ENCODE results near the gene SMG6. TPM values are rescaled to one million over a fixed set of nuclear protein-coding genes. Genes with fewer than 3 reads are reported as not detected.
A peak's percentile ranks its signal among the peaks of the same experiment; 100 is the strongest.

The SMG6 gene
- total RNA-seq, 1 donor from 2014 or later = 28.8 TPM

DNA sequence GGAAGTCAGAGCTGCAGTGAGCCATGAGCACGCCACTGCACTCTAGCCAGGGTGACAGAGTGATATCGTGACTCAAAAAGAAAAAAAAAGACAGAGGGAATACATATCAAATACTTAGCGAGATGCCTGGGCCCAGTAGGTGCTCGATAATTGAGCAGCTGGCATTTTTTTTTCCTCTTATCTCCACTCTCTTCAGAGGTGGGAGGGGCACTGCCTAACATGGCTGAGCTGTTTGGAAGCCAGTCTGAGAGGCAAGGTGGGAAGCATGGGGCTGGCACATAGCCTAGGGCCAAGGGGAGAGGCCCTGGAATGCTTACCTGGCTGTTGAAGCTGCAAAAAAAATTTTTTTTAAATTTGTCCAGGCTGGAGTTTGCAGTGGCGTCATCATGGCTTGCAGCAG, 210.2 kb downstream of the SMG6 start:
- peak; percentile 88 for DNase-seq
- H3K27ac ChIP-seq = no peak overlapping the region
- no peaks in the 10 kb centered on the region for H3K9me3 ChIP-seq
- ATAC-seq = peak; percentile 85
- H3K36me3 ChIP-seq = no peaks in the 10 kb centered on the region
- no peaks in the 10 kb centered on the region for H3K27me3 ChIP-seq
- no peak overlapping the region for H3K4me3 ChIP-seq
- TF ChIP-seq, protein P1, sequence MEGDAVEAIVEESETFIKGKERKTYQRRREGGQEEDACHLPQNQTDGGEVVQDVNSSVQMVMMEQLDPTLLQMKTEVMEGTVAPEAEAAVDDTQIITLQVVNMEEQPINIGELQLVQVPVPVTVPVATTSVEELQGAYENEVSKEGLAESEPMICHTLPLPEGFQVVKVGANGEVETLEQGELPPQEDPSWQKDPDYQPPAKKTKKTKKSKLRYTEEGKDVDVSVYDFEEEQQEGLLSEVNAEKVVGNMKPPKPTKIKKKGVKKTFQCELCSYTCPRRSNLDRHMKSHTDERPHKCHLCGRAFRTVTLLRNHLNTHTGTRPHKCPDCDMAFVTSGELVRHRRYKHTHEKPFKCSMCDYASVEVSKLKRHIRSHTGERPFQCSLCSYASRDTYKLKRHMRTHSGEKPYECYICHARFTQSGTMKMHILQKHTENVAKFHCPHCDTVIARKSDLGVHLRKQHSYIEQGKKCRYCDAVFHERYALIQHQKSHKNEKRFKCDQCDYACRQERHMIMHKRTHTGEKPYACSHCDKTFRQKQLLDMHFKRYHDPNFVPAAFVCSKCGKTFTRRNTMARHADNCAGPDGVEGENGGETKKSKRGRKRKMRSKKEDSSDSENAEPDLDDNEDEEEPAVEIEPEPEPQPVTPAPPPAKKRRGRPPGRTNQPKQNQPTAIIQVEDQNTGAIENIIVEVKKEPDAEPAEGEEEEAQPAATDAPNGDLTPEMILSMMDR (IDR thresholded peaks at IDR 0.05) = no peak
- H3K4me1 ChIP-seq = peaks cover 58% of the 10 kb centered on the region
- intact Hi-C loops (cut with DNase I) = no loop called here

DNA sequence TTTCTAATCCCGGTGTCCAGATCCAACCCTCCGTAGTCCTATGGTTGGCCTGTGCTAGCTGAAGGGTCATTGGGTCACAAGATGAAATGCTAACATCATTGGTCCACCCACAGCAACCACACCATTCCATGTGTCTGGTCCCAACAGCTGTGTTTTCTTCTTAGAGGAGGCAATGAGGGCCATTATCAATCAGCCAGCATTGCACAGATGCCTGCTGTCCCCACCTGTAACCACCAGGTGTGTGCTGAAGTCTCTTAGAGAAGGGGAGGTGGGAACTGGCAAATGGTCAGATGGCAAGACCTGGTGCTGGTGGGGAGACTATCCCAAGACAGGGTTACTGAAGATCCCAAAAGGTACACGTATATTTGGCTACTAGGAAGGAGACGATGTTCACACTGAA, 211.3 kb downstream of the SMG6 start:
- H3K36me3 ChIP-seq = no peaks in the 10 kb centered on the region
- no peak overlapping the region for H3K4me3 ChIP-seq
- ATAC-seq = no peak
- H3K27ac ChIP-seq = no peak overlapping the region
- H3K27me3 ChIP-seq = no peaks in the 10 kb centered on the region
- H3K9me3 ChIP-seq = no peaks in the 10 kb centered on the region
- TF ChIP-seq, protein P1 (IDR thresholded peaks at IDR 0.05) = no peak
- peaks cover 67% of the 10 kb centered on the region for H3K4me1 ChIP-seq
- intact Hi-C loops (cut with DNase I) = no loop called here
- no peak for DNase-seq

DNA sequence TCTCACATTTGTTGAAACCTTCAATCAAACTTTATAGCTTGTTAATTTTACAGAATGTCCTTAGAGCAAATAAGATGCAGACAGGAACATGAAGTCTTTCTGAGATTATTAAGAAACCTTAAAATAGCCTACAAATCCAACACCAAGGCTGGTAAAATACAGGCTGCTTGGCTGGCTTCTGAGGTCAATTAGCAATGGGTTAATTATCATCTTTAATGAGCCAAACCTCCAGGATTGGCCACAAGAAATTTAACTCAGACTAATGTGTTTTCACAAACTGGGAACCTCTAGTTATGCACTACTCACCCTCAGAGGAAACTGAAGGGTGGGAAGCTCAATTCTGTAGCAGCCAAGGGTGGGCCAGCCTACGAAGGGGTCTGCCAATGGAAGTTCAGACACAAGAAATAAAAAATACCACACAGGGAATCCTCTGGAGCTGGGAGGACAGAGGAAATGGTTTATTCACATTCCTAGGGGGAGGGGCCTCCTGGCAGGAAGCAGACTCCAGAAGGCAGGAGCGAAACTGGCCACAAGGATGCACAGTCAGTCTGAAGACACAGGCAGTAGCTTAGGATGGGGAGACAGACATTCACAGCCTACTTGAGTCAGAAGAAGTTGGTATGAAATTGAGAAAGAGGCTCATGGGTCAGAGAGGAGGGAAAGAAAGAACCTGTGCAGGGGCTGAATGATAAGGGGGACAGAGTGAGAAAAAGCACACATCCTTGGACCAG, 212.6 kb downstream of the SMG6 start:
- intact Hi-C loops (cut with DNase I) = no loop called here
- no peaks in the 10 kb centered on the region for H3K27me3 ChIP-seq
- no peaks in the 10 kb centered on the region for H3K36me3 ChIP-seq
- no peaks in the 10 kb centered on the region for H3K9me3 ChIP-seq
- peaks cover 73% of the 10 kb centered on the region for H3K4me1 ChIP-seq
- TF ChIP-seq, protein P1 (IDR thresholded peaks at IDR 0.05) = peak; percentile 37
- H3K27ac ChIP-seq = peak overlapping the region; percentile 75
- DNase-seq = no peak
- ATAC-seq = peak; percentile 5
- H3K4me3 ChIP-seq = no peak overlapping the region

DNA sequence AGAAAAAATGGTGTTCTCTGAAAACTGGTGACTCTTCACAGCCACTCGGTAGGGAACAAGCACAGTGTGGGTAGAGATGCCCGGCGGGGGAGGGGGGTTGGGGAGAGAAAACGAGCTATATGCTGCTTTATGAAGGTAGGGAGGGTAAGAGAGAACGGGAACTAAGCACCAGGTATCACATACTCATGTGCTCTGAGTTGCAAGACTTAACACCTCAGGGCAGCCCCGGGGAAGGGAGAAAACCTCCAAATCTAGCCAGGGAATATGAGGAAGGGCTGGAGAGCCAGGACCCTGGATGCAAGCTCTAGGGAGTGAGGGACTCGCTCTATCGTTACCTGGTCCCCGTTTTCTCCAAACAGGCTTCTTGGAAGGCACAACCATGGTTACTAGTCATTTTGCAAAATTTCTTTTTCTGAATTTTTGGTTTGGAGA, 213.4 kb downstream of the SMG6 start:
- no peaks in the 10 kb centered on the region for H3K36me3 ChIP-seq
- peak overlapping the region; percentile 39 for H3K4me3 ChIP-seq
- no peak for DNase-seq
- intact Hi-C loops (cut with DNase I) = no loop called here
- H3K27ac ChIP-seq = peak overlapping the region; percentile 75
- H3K27me3 ChIP-seq = no peaks in the 10 kb centered on the region
- peaks cover 76% of the 10 kb centered on the region for H3K4me1 ChIP-seq
- no peaks in the 10 kb centered on the region for H3K9me3 ChIP-seq
- TF ChIP-seq, protein P1 (IDR thresholded peaks at IDR 0.05) = no peak
- ATAC-seq = no peak

DNA sequence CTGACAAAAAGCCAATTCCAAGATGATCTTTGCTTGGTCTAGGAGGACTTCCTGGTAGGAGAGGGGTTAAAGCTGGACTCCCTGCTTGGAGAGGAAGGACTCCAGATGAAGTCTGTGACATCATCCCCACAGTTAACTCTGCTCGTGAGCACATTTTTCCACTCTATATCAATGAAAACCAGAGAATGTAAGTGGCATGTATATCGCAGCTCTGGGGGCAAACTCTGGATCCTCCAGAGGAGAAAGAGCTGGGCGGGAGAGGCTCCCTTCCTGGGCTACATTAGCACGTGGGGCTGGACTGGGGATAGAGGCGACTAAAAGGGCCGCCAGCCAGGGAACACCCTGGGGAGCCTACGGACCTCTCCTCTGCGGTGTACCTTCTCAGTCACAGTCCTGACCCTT, 214.6 kb downstream of the SMG6 start:
- Histone ChIP-seq H3K27me3 (no peaks in the 10 kb centered on the region), H3K36me3 (no peaks in the 10 kb centered on the region), H3K4me3 (peak overlapping the region; percentile 39), H3K4me1 (peaks cover 77% of the 10 kb centered on the region), H3K9me3 (no peaks in the 10 kb centered on the region), H3K27ac (peak overlapping the region; percentile 75)
- intact Hi-C loops (cut with DNase I) = no loop called here
- ATAC-seq (no peak), DNase-seq (no peak)
- TF ChIP-seq, protein P1 (IDR thresholded peaks at IDR 0.05) = no peak
